Neural cell (in vitro differentiated cells): ENCODE results near the gene RASD2.

Experiments used
- CTCF ChIP-seq: fragments of 450-650 bp; IDR thresholded peaks from 2 replicates; pipeline ENCODE4 v1.5.1; 2014; ENCODE audit warnings: antibody characterized with exemption, mild to moderate bottlenecking, moderate library complexity; ENCODE audit not compliant: poor library complexity, severe bottlenecking
- EP300 ChIP-seq: fragments of 450-650 bp; conservative IDR thresholded peaks from 2 replicates; pipeline ENCODE4 v1.6.1; 2014; ENCODE audit warnings: antibody characterized with exemption, mild to moderate bottlenecking, moderate library complexity; ENCODE audit not compliant: poor library complexity, severe bottlenecking
- EZH2 ChIP-seq: fragments of 200-600, 300-800 bp; shearing (Covaris generic), sonication (generic); IDR thresholded peaks from 2 replicates; pipeline ENCODE4 v1.6.1; 2014; ENCODE audit warnings: antibody characterized with exemption, low read length, borderline replicate concordance, mild to moderate bottlenecking; ENCODE audit not compliant: insufficient read depth, poor library complexity, severe bottlenecking
- MXI1 ChIP-seq: fragments of 450-650 bp; conservative IDR thresholded peaks from 2 replicates; pipeline ENCODE4 v1.6.1; 2014; ENCODE audit warnings: antibody characterized with exemption, mild to moderate bottlenecking; ENCODE audit not compliant: poor library complexity, severe bottlenecking
- POLR2AphosphoS5 ChIP-seq: IDR thresholded peaks from 2 replicates; pipeline ENCODE4 v1.6.1; 2012
- RAD21 ChIP-seq: fragments of 450-650 bp; conservative IDR thresholded peaks from 2 replicates; pipeline ENCODE4 v1.6.1; 2014; ENCODE audit warnings: antibody characterized with exemption, mild to moderate bottlenecking, moderate library complexity
- REST ChIP-seq: IDR thresholded peaks from 2 replicates; pipeline ENCODE4 v1.6.1; 2012; ENCODE audit warnings: borderline replicate concordance
- SMC3 ChIP-seq: fragments of 450-650 bp; conservative IDR thresholded peaks from 2 replicates; pipeline ENCODE4 v1.6.1; 2014; ENCODE audit warnings: antibody characterized with exemption, mild to moderate bottlenecking, moderate library complexity; ENCODE audit not compliant: poor library complexity
- TAF1 ChIP-seq: IDR thresholded peaks from 2 replicates; pipeline ENCODE4 v1.6.1; 2012; ENCODE audit warnings: low read depth

- TF ChIP-seq CTCF (no peak), EP300 (no peak), REST (no peak), RAD21 (no peak), SMC3 (no peak), POLR2AphosphoS5 (no peak), EZH2 (no peak), TAF1 (no peak), MXI1 (no peak)
Observed at GRCh38 chr22:35510951-35511350, 29.7 kb upstream of the RASD2 start.
